GM12892 (cell line): Measurements from ENCODE around the gene RTKN.

Experiments
- POLR2A ChIP-seq: IDR thresholded peaks from 2 replicates; pipeline ENCODE4 v1.6.1; 2011; ENCODE audit warnings: low read depth, low read length, control low read depth
- POLR2AphosphoS5 ChIP-seq: IDR thresholded peaks from 2 replicates; pipeline ENCODE4 v1.6.1; 2011; ENCODE audit warnings: low read depth, low read length, control low read depth

DNA sequence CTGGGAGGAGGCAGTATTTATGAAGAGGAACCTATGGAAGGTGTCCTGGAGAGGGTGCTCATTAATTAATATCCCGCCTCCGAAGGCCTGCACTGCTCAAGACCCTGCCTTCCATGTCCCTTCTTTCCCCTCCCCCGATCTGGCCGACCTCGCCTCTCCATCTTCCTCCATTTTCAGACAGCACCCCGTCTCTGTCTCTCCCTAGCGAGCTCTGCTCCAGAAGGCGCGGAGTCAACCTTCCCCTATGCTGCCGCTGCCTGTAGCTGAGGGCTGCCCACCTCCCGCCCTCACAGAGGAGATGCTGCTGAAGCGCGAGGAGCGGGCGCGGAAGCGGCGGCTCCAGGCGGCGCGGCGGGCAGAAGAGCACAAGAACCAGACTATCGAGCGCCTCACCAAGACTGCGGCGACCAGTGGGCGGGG, 15.4 kb upstream of the RTKN start:
- TF ChIP-seq POLR2A (no peak; the same call in 1 of the 2 replicates), POLR2AphosphoS5 (no peak; the same call in 1 of the 2 replicates)
